ENCODE data around the gene KCNAB1. TPM values are rescaled to one million over a fixed set of nuclear protein-coding genes. Genes with fewer than 3 reads are reported as not detected.

KCNAB1 gene
- total RNA-seq, 1 donor from 2014 or later = 3.9 TPM

DNA sequence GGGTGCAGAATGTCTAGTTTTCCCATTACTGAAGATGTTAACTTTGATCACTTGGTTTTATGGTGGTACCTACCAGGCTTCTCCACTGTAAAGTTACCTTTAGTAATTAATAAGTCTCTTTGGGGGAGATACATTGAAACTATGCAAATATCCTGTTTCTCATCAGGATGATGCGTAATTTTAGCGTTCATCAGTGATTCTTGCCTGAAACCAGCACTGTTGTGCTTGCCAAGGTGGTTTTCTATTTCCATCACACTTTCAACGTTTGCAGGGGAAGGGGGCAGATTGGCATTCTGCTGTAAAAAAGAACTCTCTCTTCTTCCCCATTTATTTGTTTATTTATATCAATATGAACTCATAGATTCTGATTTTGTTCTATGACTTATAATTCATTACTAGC lies 373.5 kb downstream of the KCNAB1 start:
- Histone ChIP-seq H3K4me3 (no peak overlapping the region), H3K36me3 (no peaks in the 10 kb centered on the region), H3K4me1 (no peaks in the 10 kb centered on the region), H3K27ac (no peak overlapping the region), H3K9me3 (no peaks in the 10 kb centered on the region), H3K27me3 (no peaks in the 10 kb centered on the region)
- DNase-seq (ENCODE audit: extremely low spot score in 2 of 2) = no peak
- TF ChIP-seq POLR2AphosphoS5 (IDR thresholded peaks at IDR 0.05; ENCODE audit: insufficient read depth in 1 of 2, low read depth in 1 of 2) (no peak), POLR2A (IDR thresholded peaks at IDR 0.05) (no peak)
- TF ChIP-seq, protein P1, sequence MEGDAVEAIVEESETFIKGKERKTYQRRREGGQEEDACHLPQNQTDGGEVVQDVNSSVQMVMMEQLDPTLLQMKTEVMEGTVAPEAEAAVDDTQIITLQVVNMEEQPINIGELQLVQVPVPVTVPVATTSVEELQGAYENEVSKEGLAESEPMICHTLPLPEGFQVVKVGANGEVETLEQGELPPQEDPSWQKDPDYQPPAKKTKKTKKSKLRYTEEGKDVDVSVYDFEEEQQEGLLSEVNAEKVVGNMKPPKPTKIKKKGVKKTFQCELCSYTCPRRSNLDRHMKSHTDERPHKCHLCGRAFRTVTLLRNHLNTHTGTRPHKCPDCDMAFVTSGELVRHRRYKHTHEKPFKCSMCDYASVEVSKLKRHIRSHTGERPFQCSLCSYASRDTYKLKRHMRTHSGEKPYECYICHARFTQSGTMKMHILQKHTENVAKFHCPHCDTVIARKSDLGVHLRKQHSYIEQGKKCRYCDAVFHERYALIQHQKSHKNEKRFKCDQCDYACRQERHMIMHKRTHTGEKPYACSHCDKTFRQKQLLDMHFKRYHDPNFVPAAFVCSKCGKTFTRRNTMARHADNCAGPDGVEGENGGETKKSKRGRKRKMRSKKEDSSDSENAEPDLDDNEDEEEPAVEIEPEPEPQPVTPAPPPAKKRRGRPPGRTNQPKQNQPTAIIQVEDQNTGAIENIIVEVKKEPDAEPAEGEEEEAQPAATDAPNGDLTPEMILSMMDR (IDR thresholded peaks at IDR 0.05) = no peak
- intact Hi-C loops (cut with DNase I) = no loop called here

DNA sequence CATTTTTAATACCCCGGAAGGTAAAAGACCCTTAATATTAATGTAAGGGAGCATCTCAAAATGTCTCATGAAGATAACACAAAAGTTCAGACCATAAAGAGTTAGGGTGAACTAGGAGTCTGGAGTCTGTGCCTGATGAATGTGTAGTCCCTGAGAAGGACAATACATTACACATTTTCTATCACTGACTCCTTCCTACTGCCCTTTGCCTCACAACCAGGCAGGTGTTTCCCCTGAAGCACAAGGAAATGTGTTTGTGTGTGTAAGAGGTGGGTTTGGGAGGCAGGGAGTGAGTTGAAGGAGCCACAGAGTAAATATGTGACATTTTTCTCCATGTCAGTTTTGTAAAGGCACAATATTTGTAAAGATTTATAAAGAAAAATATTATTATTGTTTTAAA lies 375.4 kb downstream of the KCNAB1 start:
- intact Hi-C loops (cut with DNase I) = no loop called here
- H3K36me3 ChIP-seq = no peaks in the 10 kb centered on the region
- H3K9me3 ChIP-seq = no peaks in the 10 kb centered on the region
- DNase-seq (ENCODE audit: extremely low spot score in 2 of 2) = no peak
- no peak overlapping the region for H3K4me3 ChIP-seq
- TF ChIP-seq POLR2AphosphoS5 (IDR thresholded peaks at IDR 0.05; ENCODE audit: insufficient read depth in 1 of 2, low read depth in 1 of 2) (no peak), POLR2A (IDR thresholded peaks at IDR 0.05) (no peak)
- TF ChIP-seq, protein P1 (IDR thresholded peaks at IDR 0.05) = no peak
- H3K27ac ChIP-seq = no peak overlapping the region
- H3K4me1 ChIP-seq = no peaks in the 10 kb centered on the region
- no peaks in the 10 kb centered on the region for H3K27me3 ChIP-seq

DNA sequence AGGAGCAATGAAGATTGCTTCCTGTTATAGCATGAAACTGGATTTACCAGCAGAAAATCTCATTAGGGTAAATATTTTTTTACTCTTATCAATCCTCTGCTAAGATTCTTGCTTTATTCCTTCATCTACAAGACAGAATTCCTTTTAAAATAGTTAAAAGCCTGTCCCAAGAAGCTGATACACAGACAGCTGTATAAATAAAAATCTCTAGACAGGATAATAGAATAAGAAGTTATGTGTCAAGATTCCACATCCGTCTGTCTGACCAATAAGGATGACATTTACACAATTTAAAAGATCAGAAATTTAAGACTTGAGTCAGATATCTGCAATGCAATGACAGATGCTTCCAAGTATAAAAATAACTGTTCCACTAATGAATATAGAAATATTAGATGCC lies 376.9 kb downstream of the KCNAB1 start:
- no peak overlapping the region for H3K4me3 ChIP-seq
- TF ChIP-seq POLR2A (IDR thresholded peaks at IDR 0.05) = no peak
- TF ChIP-seq, protein P1 (IDR thresholded peaks at IDR 0.05) = no peak
- no peak for TF ChIP-seq POLR2AphosphoS5 (IDR thresholded peaks at IDR 0.05; ENCODE audit: insufficient read depth in 1 of 2, low read depth in 1 of 2)
- no peaks in the 10 kb centered on the region for H3K36me3 ChIP-seq
- H3K9me3 ChIP-seq = no peaks in the 10 kb centered on the region
- no peaks in the 10 kb centered on the region for H3K27me3 ChIP-seq
- intact Hi-C loops (cut with DNase I) = no loop called here
- H3K27ac ChIP-seq = no peak overlapping the region
- DNase-seq (ENCODE audit: extremely low spot score in 2 of 2) = no peak
- no peaks in the 10 kb centered on the region for H3K4me1 ChIP-seq

DNA sequence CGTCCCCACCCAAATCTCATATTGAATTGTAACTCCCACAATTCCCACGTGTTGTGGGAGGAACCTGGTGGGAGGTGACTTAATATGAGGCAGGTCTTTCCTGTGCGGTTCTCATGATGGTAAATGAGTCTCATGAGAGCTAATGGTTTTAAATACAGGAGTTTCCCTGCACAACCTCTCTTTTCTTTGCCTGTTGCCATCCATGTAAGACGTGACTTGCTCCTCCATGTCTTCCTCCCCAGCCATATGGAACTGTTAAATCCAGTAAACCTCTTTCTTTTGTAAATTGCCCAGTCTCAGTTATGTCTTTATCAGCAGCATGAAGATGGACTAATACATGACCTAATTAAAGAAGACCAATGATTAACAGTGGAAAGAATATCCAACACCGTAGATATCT lies 377.9 kb downstream of the KCNAB1 start:
- Histone ChIP-seq H3K4me3 (no peak overlapping the region), H3K4me1 (no peaks in the 10 kb centered on the region), H3K36me3 (no peaks in the 10 kb centered on the region), H3K9me3 (no peaks in the 10 kb centered on the region), H3K27ac (no peak overlapping the region), H3K27me3 (no peaks in the 10 kb centered on the region)
- TF ChIP-seq, protein P1 (IDR thresholded peaks at IDR 0.05) = no peak
- TF ChIP-seq POLR2AphosphoS5 (IDR thresholded peaks at IDR 0.05; ENCODE audit: insufficient read depth in 1 of 2, low read depth in 1 of 2) = no peak
- no peak for TF ChIP-seq POLR2A (IDR thresholded peaks at IDR 0.05)
- no peak for DNase-seq (ENCODE audit: extremely low spot score in 2 of 2)
- intact Hi-C loops (cut with DNase I) = no loop called here

DNA sequence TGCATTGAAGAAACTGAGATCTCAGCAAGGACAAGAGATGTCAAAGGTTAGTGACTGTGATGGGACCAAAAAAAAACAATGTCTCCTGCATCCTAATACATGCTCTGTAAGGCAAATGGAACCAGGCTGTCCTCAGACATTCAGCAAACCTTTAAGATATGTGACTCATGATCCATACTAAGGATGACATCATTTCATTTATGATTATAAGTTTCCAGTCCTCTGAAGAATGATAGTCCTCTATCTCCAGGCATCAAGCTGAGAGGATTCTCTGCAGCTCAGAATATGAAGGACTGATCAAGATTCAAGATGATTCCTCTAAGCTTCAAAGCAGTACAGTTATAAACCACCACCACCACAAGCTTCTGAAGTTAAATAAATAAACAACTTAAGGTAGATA lies 386.9 kb downstream of the KCNAB1 start:
- no peak overlapping the region for H3K4me3 ChIP-seq
- no peak for DNase-seq (ENCODE audit: extremely low spot score in 2 of 2)
- H3K27ac ChIP-seq = no peak overlapping the region
- H3K9me3 ChIP-seq = no peaks in the 10 kb centered on the region
- intact Hi-C loops (cut with DNase I) = no loop called here
- TF ChIP-seq POLR2AphosphoS5 (IDR thresholded peaks at IDR 0.05; ENCODE audit: insufficient read depth in 1 of 2, low read depth in 1 of 2) = no peak
- TF ChIP-seq, protein P1 (IDR thresholded peaks at IDR 0.05) = no peak
- no peak for TF ChIP-seq POLR2A (IDR thresholded peaks at IDR 0.05)
- no peaks in the 10 kb centered on the region for H3K36me3 ChIP-seq
- no peaks in the 10 kb centered on the region for H3K27me3 ChIP-seq
- H3K4me1 ChIP-seq = no peaks in the 10 kb centered on the region
